Calu3 (cell line): ENCODE measurements around the gene SLC35F1. TPM values are rescaled to one million over a fixed set of nuclear protein-coding genes. Genes with fewer than 3 reads are reported as not detected.

ENCODE experiments used
- BruUV-seq: library from RNA; stranded (reverse); fragments of 400-500 nt; replicated peaks from 2 replicates; lab custom pipeline; 2021; lab: Mats Ljungman, UMichigan
- CTCF ChIA-PET: fragments of 300-600 bp; sonication (Branson Sonifier 250); formaldehyde crosslinking; loops from one replicate; lab custom pipeline; 2022; ENCODE audit warnings: antibody characterized with exemption; lab: Charles Lee
- DNase-seq: peaks from one replicate; pipeline ENCODE4 v3.0.0; 2022
- H3K27ac Mint-ChIP-seq: one replicate; pipeline ENCODE4 v1.8.0; 2022; ENCODE audit warnings: mixed read lengths; ENCODE audit not compliant: unreplicated experiment
- H3K27me3 Mint-ChIP-seq: one replicate; pipeline ENCODE4 v1.8.0; 2022; ENCODE audit warnings: mixed read lengths; ENCODE audit not compliant: unreplicated experiment
- H3K36me3 Mint-ChIP-seq: one replicate; pipeline ENCODE4 v1.8.0; 2022; ENCODE audit warnings: mild to moderate bottlenecking, moderate library complexity, mixed read lengths; ENCODE audit not compliant: insufficient read depth, unreplicated experiment
- H3K4me1 Mint-ChIP-seq: one replicate; pipeline ENCODE4 v1.8.0; 2022; ENCODE audit warnings: mild to moderate bottlenecking, low read depth, mixed read lengths; ENCODE audit not compliant: unreplicated experiment
- H3K4me3 Mint-ChIP-seq: one replicate; pipeline ENCODE4 v1.8.0; 2022; ENCODE audit warnings: mild to moderate bottlenecking, low read depth, moderate library complexity, mixed read lengths; ENCODE audit not compliant: unreplicated experiment
- H3K9me3 Mint-ChIP-seq: one replicate; pipeline ENCODE4 v1.8.0; 2022; ENCODE audit warnings: low read depth, mixed read lengths; ENCODE audit not compliant: unreplicated experiment
- CTCF ChIP-seq: fragments of 200-600 bp; IDR thresholded peaks from one replicate; pipeline ENCODE4 v1.8.0; 2022; ENCODE audit warnings: antibody characterized with exemption; ENCODE audit not compliant: unreplicated experiment
- intact Hi-C: fragments of 100-400 bp; cut with micrococcal nuclease; formaldehyde crosslinking; loops from one replicate; pipeline ENCODE4 v1.10.0; 2022; ENCODE audit not compliant: unreplicated experiment
- total RNA-seq: library from RNA; stranded (reverse); gene quantifications from 2 replicates; pipeline ENCODE4 v1.2.3, GENCODE V29; 2022

The SLC35F1 gene
- total RNA-seq, 1 experiment from 2014 or later = not detected

DNA sequence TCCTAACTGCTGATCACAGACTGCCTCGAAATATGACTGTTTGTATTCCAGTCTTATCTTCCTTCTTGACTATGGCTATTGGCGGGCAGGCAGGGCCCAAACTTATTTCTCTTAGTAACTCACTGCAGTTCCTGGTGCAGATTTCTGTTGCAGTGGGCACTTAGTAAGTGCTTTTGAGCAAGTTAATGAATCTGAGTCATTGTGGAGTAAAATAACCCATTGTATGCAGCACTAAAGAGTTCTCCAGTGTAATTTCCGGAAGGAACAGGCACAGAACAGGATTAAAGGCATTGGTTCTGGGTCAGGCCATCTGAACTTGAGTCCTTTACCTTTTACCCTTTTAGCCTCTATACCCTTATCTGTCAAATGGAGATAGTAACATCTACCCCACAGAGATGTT, 23.6 kb downstream of the SLC35F1 start:
- no peak for TF ChIP-seq CTCF
- H3K27ac Mint-ChIP-seq = no peak overlapping the region
- no peaks in the 10 kb centered on the region for H3K36me3 Mint-ChIP-seq
- DNase-seq = no peak
- BruUV-seq = no TSS peak
- CTCF ChIA-PET = no interaction called here
- peaks cover 10% of the 10 kb centered on the region for H3K9me3 Mint-ChIP-seq
- no peaks in the 10 kb centered on the region for H3K4me1 Mint-ChIP-seq
- no peak overlapping the region for H3K4me3 Mint-ChIP-seq
- H3K27me3 Mint-ChIP-seq = no peaks in the 10 kb centered on the region
- intact Hi-C loops = no loop called here

DNA sequence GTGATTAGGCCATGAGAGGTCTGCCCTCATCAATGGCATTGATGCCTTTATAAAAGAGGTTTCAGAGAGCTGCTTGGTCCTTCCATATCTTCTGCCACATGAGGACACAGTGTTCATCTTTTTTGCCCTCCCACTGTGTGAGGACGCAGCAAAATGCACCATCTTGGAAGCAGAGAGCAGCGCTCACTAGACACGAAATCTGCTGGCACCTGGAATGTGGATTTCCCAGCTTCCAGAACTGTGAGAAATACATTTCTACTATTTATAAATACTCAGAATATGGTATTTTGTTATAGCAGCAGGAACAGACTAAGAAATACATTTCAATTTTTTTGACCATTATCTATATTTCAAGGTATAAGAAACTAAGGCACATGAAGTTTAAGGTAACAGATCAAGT, 24.9 kb downstream of the SLC35F1 start:
- TF ChIP-seq CTCF = no peak
- Mint-ChIP-seq H3K9me3 (peaks cover 6% of the 10 kb centered on the region), H3K27ac (no peak overlapping the region), H3K4me1 (no peaks in the 10 kb centered on the region), H3K27me3 (no peaks in the 10 kb centered on the region), H3K4me3 (no peak overlapping the region), H3K36me3 (no peaks in the 10 kb centered on the region)
- CTCF ChIA-PET = no interaction called here
- no peak for DNase-seq
- BruUV-seq = no TSS peak
- intact Hi-C loops = no loop called here

DNA sequence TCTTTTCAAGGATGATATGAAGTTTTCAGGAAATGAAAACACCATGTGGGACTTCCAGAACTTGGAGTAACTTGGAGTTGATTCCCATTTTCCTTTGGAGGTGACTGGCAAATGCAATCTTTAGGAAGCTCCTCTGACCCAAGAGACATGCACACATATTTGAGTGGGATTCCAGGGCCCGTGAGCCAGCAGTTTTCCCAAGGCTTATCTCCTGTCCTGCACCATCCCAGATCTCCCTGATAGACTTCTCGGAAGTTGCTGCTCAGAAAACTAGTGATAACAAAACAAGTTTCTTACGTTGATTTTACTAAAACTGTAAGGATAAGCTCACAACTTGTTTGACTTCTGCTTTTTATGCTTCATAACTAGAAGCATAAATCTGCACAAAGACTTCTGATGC, 25.6 kb downstream of the SLC35F1 start:
- no peak overlapping the region for H3K4me3 Mint-ChIP-seq
- no peak overlapping the region for H3K27ac Mint-ChIP-seq
- H3K4me1 Mint-ChIP-seq = no peaks in the 10 kb centered on the region
- no peak for DNase-seq
- BruUV-seq = no TSS peak
- intact Hi-C loops = no loop called here
- no peak for TF ChIP-seq CTCF
- CTCF ChIA-PET = no interaction called here
- H3K36me3 Mint-ChIP-seq = no peaks in the 10 kb centered on the region
- peaks cover 4% of the 10 kb centered on the region for H3K9me3 Mint-ChIP-seq
- H3K27me3 Mint-ChIP-seq = no peaks in the 10 kb centered on the region

- H3K27ac Mint-ChIP-seq = no peak overlapping the region
- CTCF ChIA-PET = no interaction called here
- no TSS peak for BruUV-seq
- no peak for TF ChIP-seq CTCF
- H3K36me3 Mint-ChIP-seq = no peaks in the 10 kb centered on the region
- H3K4me1 Mint-ChIP-seq = no peaks in the 10 kb centered on the region
- no peaks in the 10 kb centered on the region for H3K27me3 Mint-ChIP-seq
- peaks cover 4% of the 10 kb centered on the region for H3K9me3 Mint-ChIP-seq
- no peak overlapping the region for H3K4me3 Mint-ChIP-seq
- intact Hi-C loops = no loop called here
- no peak for DNase-seq
Measured at GRCh38 chr6:117933471-117933870, 26.4 kb downstream of the SLC35F1 start.
